SU-DHL-6 (cell line): ENCODE results near the gene SEMA5A.

Source experiments
- EZH2phosphoT487 ChIP-seq: fragments of 200-600 bp; sonication (generic), shearing (Covaris generic); conservative IDR thresholded peaks from 2 replicates; pipeline ENCODE4 v1.6.1; 2018; ENCODE audit warnings: mild to moderate bottlenecking, antibody characterized with exemption, low read length, moderate library complexity, mixed read lengths
- TF ChIP-seq, protein P1 (sequence below): fragments of 200-600 bp; sonication (generic); IDR thresholded peaks from one replicate; pipeline ENCODE4 v1.5.1; 2017; ENCODE audit warnings: antibody characterized with exemption, mild to moderate bottlenecking, low read length, moderate library complexity; ENCODE audit not compliant: insufficient read depth, poor library complexity, severe bottlenecking

DNA sequence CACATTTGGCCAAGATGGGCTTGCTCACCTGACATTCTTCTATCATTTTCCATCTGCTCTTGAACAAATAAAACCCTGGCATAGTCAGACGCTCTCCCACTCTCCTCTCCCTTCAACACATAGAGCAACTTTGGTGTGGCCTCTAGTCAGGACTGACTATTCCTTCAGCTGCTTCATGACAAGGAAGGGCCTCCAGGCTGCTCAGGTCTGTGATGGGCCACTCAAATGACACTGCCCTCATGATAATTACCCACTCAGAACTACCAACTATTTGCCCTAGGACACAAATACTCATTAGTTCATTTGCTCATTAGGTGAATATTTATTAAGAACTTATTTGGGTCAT lies 376.3 kb downstream of the SEMA5A start:
- TF ChIP-seq, protein P1, sequence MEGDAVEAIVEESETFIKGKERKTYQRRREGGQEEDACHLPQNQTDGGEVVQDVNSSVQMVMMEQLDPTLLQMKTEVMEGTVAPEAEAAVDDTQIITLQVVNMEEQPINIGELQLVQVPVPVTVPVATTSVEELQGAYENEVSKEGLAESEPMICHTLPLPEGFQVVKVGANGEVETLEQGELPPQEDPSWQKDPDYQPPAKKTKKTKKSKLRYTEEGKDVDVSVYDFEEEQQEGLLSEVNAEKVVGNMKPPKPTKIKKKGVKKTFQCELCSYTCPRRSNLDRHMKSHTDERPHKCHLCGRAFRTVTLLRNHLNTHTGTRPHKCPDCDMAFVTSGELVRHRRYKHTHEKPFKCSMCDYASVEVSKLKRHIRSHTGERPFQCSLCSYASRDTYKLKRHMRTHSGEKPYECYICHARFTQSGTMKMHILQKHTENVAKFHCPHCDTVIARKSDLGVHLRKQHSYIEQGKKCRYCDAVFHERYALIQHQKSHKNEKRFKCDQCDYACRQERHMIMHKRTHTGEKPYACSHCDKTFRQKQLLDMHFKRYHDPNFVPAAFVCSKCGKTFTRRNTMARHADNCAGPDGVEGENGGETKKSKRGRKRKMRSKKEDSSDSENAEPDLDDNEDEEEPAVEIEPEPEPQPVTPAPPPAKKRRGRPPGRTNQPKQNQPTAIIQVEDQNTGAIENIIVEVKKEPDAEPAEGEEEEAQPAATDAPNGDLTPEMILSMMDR: no peak
- no peak for TF ChIP-seq EZH2phosphoT487
